Spleen (tissue), 7 donors: Measurements from ENCODE around the gene MANSC1.

Experiments used
- CTCF ChIP-seq, 11 experiments: fragments of 200-600 bp in 7 of 11; fragments of 450-650 bp in 4 of 11; sonication (generic) in 4 of 11; IDR thresholded peaks in 8 of 11; conservative IDR thresholded peaks in 3 of 11; 1 replicate in 7 of 11; 2 replicates in 4 of 11; pipeline versions ENCODE4 v1.4.0 to v1.8.0; 2016 to 2021; ENCODE audit warnings: antibody characterized with exemption in 11 of 11, inconsistent platforms in 4 of 11, mild to moderate bottlenecking in 1 of 11
- POLR2AphosphoS5 ChIP-seq, 3 donors: sonication (generic); formaldehyde crosslinking; IDR thresholded peaks; one replicate each; pipeline ENCODE4 v1.5.1; 2017; ENCODE audit warnings: antibody characterized with exemption in 3 of 3
- donor health status: DM: no; HTN: no; CAD: no; lungs with moderate emphysema.
- donor health status: DM: no; HTN: no; CAD: no.
- donor health status: DM: no; HTN: no; CAD: no.

GRCh38 chr12:12364787-12365445 lies 14.9 kb upstream of the MANSC1 start:
- TF ChIP-seq CTCF (IDR thresholded peaks at IDR 0.05 in 8 of 11, conservative IDR thresholded peaks at IDR 0.05 in 3 of 11): no peak
- TF ChIP-seq POLR2AphosphoS5 (IDR thresholded peaks at IDR 0.05): no peak
